ENCODE data around the gene ELAVL2.

Gene ELAVL2

DNA sequence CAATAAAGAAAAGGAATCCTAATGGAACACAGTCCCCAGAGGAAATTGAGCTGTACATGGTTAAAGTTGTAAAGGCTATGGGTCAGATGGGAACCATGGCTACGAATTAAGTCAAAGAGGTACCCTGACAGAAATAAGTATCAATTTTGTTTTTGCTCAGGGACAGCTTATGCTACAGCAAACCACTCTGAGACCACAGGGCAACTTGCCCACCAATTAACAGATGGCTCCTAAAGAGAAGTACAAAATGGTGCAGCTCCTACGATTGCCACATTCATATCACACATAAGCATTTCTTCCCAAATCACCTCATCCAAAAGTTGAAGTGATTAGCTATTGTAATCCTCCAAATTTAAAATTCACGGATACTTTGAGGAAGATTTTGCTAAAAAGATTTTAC, 83.0 kb downstream of the ELAVL2 start:
- DNase-seq (ENCODE audit: low spot score): no peak
- no CpG with 5 or more reads among the region's 3 CpGs for WGBS, 2 donors (ENCODE audit: extremely low coverage in 2 of 2, insufficient read length in 2 of 2, insufficient replicate concordance in 1 of 2)
- no peaks in the 10 kb centered on the region for H3K27me3 ChIP-seq (ENCODE audit: control insufficient read depth in 3 of 3, insufficient read depth in 3 of 3, low read depth in 1 of 3, low read length in 3 of 3)
- no peak overlapping the region for H4K8ac ChIP-seq (ENCODE audit: low read depth, low read length)
- no peak overlapping the region for H3K27ac ChIP-seq (replicated peaks; ENCODE audit: low read length)
- no peak overlapping the region for H3K4me3 ChIP-seq (ENCODE audit: low read length in 2 of 2)
- no peak overlapping the region for H2BK120ac ChIP-seq (ENCODE audit: low read depth, low read length)
- no peak overlapping the region for H3K14ac ChIP-seq (ENCODE audit: low read length)
- no peak overlapping the region for H3K4me2 ChIP-seq (ENCODE audit: insufficient read depth, low read length, poor library complexity, severe bottlenecking)
- H3K4ac ChIP-seq (ENCODE audit: low read length): no peak overlapping the region
- peaks cover 0 to 5% of the 10 kb centered on the region in 2 donors for H3K4me1 ChIP-seq (ENCODE audit: control insufficient read depth in 2 of 2, insufficient read depth in 1 of 2, low read depth in 1 of 2, low read length in 2 of 2)
- H4K91ac ChIP-seq (ENCODE audit: low read depth, low read length, poor library complexity): no peak overlapping the region
- H3K79me1 ChIP-seq (ENCODE audit: low read depth, low read length): no peaks in the 10 kb centered on the region
- H2BK15ac ChIP-seq (ENCODE audit: low read length): no peak overlapping the region
- no peaks in the 10 kb centered on the region for H3K9me3 ChIP-seq (replicated peaks in 1 of 2; ENCODE audit: control insufficient read depth in 2 of 2, insufficient read depth in 1 of 2, low read depth in 1 of 2, low read length in 2 of 2)
- H3K23ac ChIP-seq (ENCODE audit: low read depth, low read length, poor library complexity): no peak overlapping the region
- H2BK5ac ChIP-seq (ENCODE audit: low read length): no peak overlapping the region
- H2AFZ ChIP-seq (ENCODE audit: low read length): no peak overlapping the region
- H3K9ac ChIP-seq (ENCODE audit: low read depth, low read length, poor library complexity): no peak overlapping the region
- H3K36me3 ChIP-seq (replicated peaks in 1 of 2; ENCODE audit: control insufficient read depth in 2 of 2, insufficient read depth in 2 of 2, low read length in 2 of 2): no peaks in the 10 kb centered on the region
- H3K18ac ChIP-seq (ENCODE audit: low read length): no peak overlapping the region
- no peak overlapping the region for H2AK5ac ChIP-seq (ENCODE audit: low read depth, low read length)
- no peak overlapping the region for H2BK12ac ChIP-seq (ENCODE audit: low read length)

- H3K4me2 ChIP-seq (ENCODE audit: insufficient read depth, low read length, poor library complexity, severe bottlenecking): no peak overlapping the region
- no peak overlapping the region for H2BK120ac ChIP-seq (ENCODE audit: low read depth, low read length)
- H3K27me3 ChIP-seq (ENCODE audit: control insufficient read depth in 3 of 3, insufficient read depth in 3 of 3, low read depth in 1 of 3, low read length in 3 of 3): no peaks in the 10 kb centered on the region
- no peaks in the 10 kb centered on the region for H3K9me3 ChIP-seq (replicated peaks in 1 of 2; ENCODE audit: control insufficient read depth in 2 of 2, insufficient read depth in 1 of 2, low read depth in 1 of 2, low read length in 2 of 2)
- H3K14ac ChIP-seq (ENCODE audit: low read length): no peak overlapping the region
- no peak overlapping the region for H2BK5ac ChIP-seq (ENCODE audit: low read length)
- H3K4ac ChIP-seq (ENCODE audit: low read length): no peak overlapping the region
- no peak overlapping the region for H3K18ac ChIP-seq (ENCODE audit: low read length)
- H2BK15ac ChIP-seq (ENCODE audit: low read length): no peak overlapping the region
- H2BK12ac ChIP-seq (ENCODE audit: low read length): no peak overlapping the region
- H2AFZ ChIP-seq (ENCODE audit: low read length): no peak overlapping the region
- DNase-seq (ENCODE audit: low spot score): no peak
- no peak overlapping the region for H4K91ac ChIP-seq (ENCODE audit: low read depth, low read length, poor library complexity)
- peaks cover 3 to 12% of the 10 kb centered on the region in 2 donors for H3K4me1 ChIP-seq (ENCODE audit: control insufficient read depth in 2 of 2, insufficient read depth in 1 of 2, low read depth in 1 of 2, low read length in 2 of 2)
- no peak overlapping the region for H3K9ac ChIP-seq (ENCODE audit: low read depth, low read length, poor library complexity)
- no peak overlapping the region for H4K8ac ChIP-seq (ENCODE audit: low read depth, low read length)
- no peak overlapping the region for H3K27ac ChIP-seq (replicated peaks; ENCODE audit: low read length)
- no peak overlapping the region for H2AK5ac ChIP-seq (ENCODE audit: low read depth, low read length)
- peak overlapping the region in 1 of 2 donors; percentile 62 for H3K4me3 ChIP-seq (ENCODE audit: low read length in 2 of 2)
- H3K23ac ChIP-seq (ENCODE audit: low read depth, low read length, poor library complexity): no peak overlapping the region
- WGBS, 2 donors (ENCODE audit: extremely low coverage in 2 of 2, insufficient read length in 2 of 2, insufficient replicate concordance in 1 of 2): no CpG with 5 or more reads among the region's 1 CpG
- H3K36me3 ChIP-seq (replicated peaks in 1 of 2; ENCODE audit: control insufficient read depth in 2 of 2, insufficient read depth in 2 of 2, low read length in 2 of 2): no peaks in the 10 kb centered on the region
- no peaks in the 10 kb centered on the region for H3K79me1 ChIP-seq (ENCODE audit: low read depth, low read length)
Observed at GRCh38 chr9:23741351-23741750, 84.7 kb downstream of the ELAVL2 start.

DNA sequence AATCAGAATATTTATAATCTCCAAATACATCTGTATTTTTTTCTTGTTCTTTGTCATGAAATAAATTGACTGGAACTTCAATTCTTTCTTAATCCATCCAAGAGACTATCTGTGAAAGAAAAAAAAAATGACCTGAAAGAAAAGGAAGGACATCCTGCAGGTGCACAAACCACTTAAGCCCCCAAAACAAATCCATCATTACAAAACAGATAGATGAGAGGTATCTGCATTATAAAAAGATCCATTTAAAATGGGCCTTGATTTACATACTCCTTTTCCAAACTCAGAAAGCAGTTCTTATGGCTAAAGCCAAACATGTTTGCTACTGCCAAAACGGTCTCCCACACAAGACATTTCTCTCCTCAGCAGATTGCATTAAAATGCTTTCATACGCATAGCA, 85.5 kb downstream of the ELAVL2 start:
- H3K9ac ChIP-seq (ENCODE audit: low read depth, low read length, poor library complexity): no peak overlapping the region
- H3K4me2 ChIP-seq (ENCODE audit: insufficient read depth, low read length, poor library complexity, severe bottlenecking): no peak overlapping the region
- H3K4me1 ChIP-seq (ENCODE audit: control insufficient read depth in 2 of 2, insufficient read depth in 1 of 2, low read depth in 1 of 2, low read length in 2 of 2): peaks cover 3 to 13% of the 10 kb centered on the region in 2 donors
- H4K8ac ChIP-seq (ENCODE audit: low read depth, low read length): no peak overlapping the region
- H3K27ac ChIP-seq (replicated peaks; ENCODE audit: low read length): no peak overlapping the region
- no peak overlapping the region for H3K4me3 ChIP-seq (ENCODE audit: low read length in 2 of 2)
- no peaks in the 10 kb centered on the region for H3K79me1 ChIP-seq (ENCODE audit: low read depth, low read length)
- no peaks in the 10 kb centered on the region for H3K9me3 ChIP-seq (replicated peaks in 1 of 2; ENCODE audit: control insufficient read depth in 2 of 2, insufficient read depth in 1 of 2, low read depth in 1 of 2, low read length in 2 of 2)
- H2BK15ac ChIP-seq (ENCODE audit: low read length): no peak overlapping the region
- H2BK120ac ChIP-seq (ENCODE audit: low read depth, low read length): no peak overlapping the region
- WGBS, 2 donors (ENCODE audit: extremely low coverage in 2 of 2, insufficient read length in 2 of 2, insufficient replicate concordance in 1 of 2): no CpG with 5 or more reads among the region's 2 CpGs
- H2AK5ac ChIP-seq (ENCODE audit: low read depth, low read length): no peak overlapping the region
- H2AFZ ChIP-seq (ENCODE audit: low read length): no peak overlapping the region
- no peak for DNase-seq (ENCODE audit: low spot score)
- no peak overlapping the region for H3K18ac ChIP-seq (ENCODE audit: low read length)
- H3K14ac ChIP-seq (ENCODE audit: low read length): no peak overlapping the region
- H2BK5ac ChIP-seq (ENCODE audit: low read length): no peak overlapping the region
- no peaks in the 10 kb centered on the region for H3K27me3 ChIP-seq (ENCODE audit: control insufficient read depth in 3 of 3, insufficient read depth in 3 of 3, low read depth in 1 of 3, low read length in 3 of 3)
- no peaks in the 10 kb centered on the region for H3K36me3 ChIP-seq (replicated peaks in 1 of 2; ENCODE audit: control insufficient read depth in 2 of 2, insufficient read depth in 2 of 2, low read length in 2 of 2)
- H4K91ac ChIP-seq (ENCODE audit: low read depth, low read length, poor library complexity): no peak overlapping the region
- no peak overlapping the region for H3K23ac ChIP-seq (ENCODE audit: low read depth, low read length, poor library complexity)
- H2BK12ac ChIP-seq (ENCODE audit: low read length): no peak overlapping the region
- H3K4ac ChIP-seq (ENCODE audit: low read length): no peak overlapping the region

GRCh38 chr9:23739753-23740152, 86.3 kb downstream of the ELAVL2 start:
- Histone ChIP-seq H2AFZ (ENCODE audit: low read length) (no peak overlapping the region), H3K9ac (ENCODE audit: low read depth, low read length, poor library complexity) (no peak overlapping the region), H3K27me3 (ENCODE audit: control insufficient read depth in 3 of 3, insufficient read depth in 3 of 3, low read depth in 1 of 3, low read length in 3 of 3) (no peaks in the 10 kb centered on the region), H2BK5ac (ENCODE audit: low read length) (no peak overlapping the region), H3K14ac (ENCODE audit: low read length) (no peak overlapping the region), H3K4me1 (ENCODE audit: control insufficient read depth in 2 of 2, insufficient read depth in 1 of 2, low read depth in 1 of 2, low read length in 2 of 2) (peaks cover 3 to 13% of the 10 kb centered on the region in 2 donors), H3K36me3 (replicated peaks in 1 of 2; ENCODE audit: control insufficient read depth in 2 of 2, insufficient read depth in 2 of 2, low read length in 2 of 2) (no peaks in the 10 kb centered on the region), H3K23ac (ENCODE audit: low read depth, low read length, poor library complexity) (no peak overlapping the region), H3K27ac (replicated peaks; ENCODE audit: low read length) (no peak overlapping the region), H3K4ac (ENCODE audit: low read length) (no peak overlapping the region), H2BK12ac (ENCODE audit: low read length) (no peak overlapping the region), H2BK120ac (ENCODE audit: low read depth, low read length) (no peak overlapping the region), H4K8ac (ENCODE audit: low read depth, low read length) (no peak overlapping the region), H3K4me2 (ENCODE audit: insufficient read depth, low read length, poor library complexity, severe bottlenecking) (no peak overlapping the region), H3K9me3 (replicated peaks in 1 of 2; ENCODE audit: control insufficient read depth in 2 of 2, insufficient read depth in 1 of 2, low read depth in 1 of 2, low read length in 2 of 2) (no peaks in the 10 kb centered on the region), H2AK5ac (ENCODE audit: low read depth, low read length) (no peak overlapping the region), H3K4me3 (ENCODE audit: low read length in 2 of 2) (no peak overlapping the region), H4K91ac (ENCODE audit: low read depth, low read length, poor library complexity) (no peak overlapping the region), H3K18ac (ENCODE audit: low read length) (no peak overlapping the region), H2BK15ac (ENCODE audit: low read length) (no peak overlapping the region), H3K79me1 (ENCODE audit: low read depth, low read length) (no peaks in the 10 kb centered on the region)
- no peak for DNase-seq (ENCODE audit: low spot score)
- WGBS, 2 donors (ENCODE audit: extremely low coverage in 2 of 2, insufficient read length in 2 of 2, insufficient replicate concordance in 1 of 2): no CpG with 5 or more reads among the region's 3 CpGs
